ENCODE measurements around the gene ABHD12B.
"Not testable (repeated sequence)": the region's sequence is repeated elsewhere in the genome, so short reads cannot be mapped to it uniquely, and the experiment has no call there.

DNA sequence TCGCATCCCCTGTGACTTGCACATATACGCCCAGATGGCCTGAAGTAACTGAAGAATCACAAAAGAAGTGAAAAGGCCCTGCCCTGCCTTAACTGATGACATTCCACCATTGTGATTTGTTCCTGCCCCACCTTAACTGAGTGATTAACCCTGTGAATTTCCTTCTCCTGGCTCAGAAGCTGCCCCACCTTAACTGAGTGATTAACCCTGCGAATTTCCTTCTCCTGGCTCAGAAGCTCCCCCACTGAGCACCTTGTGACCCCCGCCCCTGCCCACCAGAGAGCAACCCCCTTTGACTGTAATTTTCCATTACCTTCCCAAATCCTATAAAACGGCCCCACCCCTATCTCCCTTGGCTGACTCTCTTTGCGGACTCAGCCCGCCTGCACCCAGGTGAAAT is 24.6 kb downstream of the ABHD12B start:
- not testable (repeated sequence) for TF ChIP-seq POLR2AphosphoS5, POLR2A (IDR thresholded peaks at IDR 0.05)
- TF ChIP-seq, protein P1, sequence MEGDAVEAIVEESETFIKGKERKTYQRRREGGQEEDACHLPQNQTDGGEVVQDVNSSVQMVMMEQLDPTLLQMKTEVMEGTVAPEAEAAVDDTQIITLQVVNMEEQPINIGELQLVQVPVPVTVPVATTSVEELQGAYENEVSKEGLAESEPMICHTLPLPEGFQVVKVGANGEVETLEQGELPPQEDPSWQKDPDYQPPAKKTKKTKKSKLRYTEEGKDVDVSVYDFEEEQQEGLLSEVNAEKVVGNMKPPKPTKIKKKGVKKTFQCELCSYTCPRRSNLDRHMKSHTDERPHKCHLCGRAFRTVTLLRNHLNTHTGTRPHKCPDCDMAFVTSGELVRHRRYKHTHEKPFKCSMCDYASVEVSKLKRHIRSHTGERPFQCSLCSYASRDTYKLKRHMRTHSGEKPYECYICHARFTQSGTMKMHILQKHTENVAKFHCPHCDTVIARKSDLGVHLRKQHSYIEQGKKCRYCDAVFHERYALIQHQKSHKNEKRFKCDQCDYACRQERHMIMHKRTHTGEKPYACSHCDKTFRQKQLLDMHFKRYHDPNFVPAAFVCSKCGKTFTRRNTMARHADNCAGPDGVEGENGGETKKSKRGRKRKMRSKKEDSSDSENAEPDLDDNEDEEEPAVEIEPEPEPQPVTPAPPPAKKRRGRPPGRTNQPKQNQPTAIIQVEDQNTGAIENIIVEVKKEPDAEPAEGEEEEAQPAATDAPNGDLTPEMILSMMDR (IDR thresholded peaks at IDR 0.05), result not testable (repeated sequence)

Measured in gastroesophageal sphincter (tissue), 3 donors.